ENCODE measurements around the gene GNAO1.

Gene GNAO1
- total RNA-seq, result 0 to 6.5 (median 0) reads per million in 17 experiments

GRCh38 chr16:56191156-56191815 lies at the start of gene GNAO1:
TSS of gene GNAO1 (plus strand) at chr16:56191489. CDS start at chr16:56192236, 747 bp downstream.
- peak; percentile 46 to 79 (median 62) for DNase-seq

- no peak for DNase-seq
These were observed 47.6 kb upstream of the GNAO1 start for GRCh38 chr16:56143666-56144065.

GRCh38 chr16:56145369-56145768 lies 45.9 kb upstream of the GNAO1 start:
- no peak for DNase-seq

DNA sequence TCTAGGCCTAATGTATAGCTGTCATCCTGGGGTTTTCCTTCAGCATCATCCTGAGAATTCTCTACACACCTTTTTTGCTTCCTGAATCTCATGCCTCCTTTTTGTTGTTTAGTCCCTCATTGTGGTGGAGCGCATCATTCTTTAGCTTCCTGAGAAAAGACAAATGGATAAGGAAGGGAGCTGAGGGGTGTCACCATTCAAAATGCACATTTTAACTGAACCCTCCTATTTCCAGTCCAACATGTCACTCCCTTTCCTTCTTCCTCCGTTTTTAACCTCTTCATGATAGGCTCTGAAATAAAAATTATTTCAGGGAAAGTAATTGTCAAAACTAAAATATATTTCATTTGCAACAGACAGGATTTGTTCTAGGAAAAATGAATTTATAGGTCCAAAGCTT lies 39.7 kb upstream of the GNAO1 start:
- DNase-seq, result no peak

DNA sequence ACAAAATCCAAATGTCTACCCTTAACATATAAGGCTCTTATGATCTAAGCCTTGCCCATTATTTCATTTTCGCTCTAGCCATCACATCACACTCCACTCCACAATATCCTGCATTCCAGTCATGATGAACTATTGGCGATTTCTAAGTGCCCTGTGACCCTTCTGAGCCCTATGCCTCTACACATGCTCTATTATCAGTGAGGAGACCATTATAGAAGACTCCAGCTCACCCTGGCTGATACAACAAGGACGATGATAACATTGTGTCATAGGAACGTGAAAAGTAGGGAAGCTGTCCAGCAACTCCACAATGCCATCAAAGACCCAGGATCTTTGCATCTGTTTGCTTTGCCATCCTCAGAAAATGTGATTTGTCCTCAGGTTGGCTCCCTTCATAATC lies 29.6 kb upstream of the GNAO1 start:
- no peak for DNase-seq

DNA sequence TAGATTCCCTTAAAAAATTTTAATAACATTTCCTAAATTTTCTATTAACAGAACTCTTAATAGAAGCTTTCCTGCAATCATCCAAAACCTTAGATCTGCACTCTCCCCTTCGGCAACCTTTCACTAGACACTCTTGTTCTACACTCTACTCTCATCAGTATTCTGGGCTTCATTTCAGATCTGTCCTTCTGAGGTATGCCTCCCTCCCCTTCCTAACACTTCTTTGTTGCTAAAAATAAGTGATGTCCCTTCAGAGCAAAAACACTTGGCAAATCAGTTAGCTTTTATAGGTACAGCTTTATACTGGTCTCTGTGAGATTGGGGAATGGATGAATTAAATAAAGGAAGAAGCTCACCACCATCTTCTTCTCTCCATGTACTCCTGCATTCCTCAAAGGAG lies 28.2 kb upstream of the GNAO1 start:
- DNase-seq, result no peak

DNA sequence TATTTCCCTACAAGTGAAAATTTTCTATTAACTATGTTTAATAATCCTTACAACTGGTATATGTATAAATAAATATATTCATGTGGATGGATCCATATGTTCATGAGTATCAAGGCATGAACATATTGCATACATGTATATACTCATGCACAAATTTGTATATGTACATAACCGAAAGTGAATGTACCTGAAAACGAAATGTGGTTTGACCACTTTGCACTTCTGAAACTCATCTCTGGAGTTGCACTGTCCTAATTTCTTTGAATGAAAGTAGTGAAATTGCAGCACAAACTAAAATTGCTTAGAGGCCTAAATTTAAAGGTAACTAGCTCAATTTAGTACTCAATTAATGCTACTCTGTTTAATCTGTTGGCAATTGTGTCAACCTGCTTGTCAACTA lies 27.4 kb upstream of the GNAO1 start:
- DNase-seq, result no peak

GRCh38 chr16:56164636-56165035 lies 26.7 kb upstream of the GNAO1 start:
- DNase-seq, result no peak

GRCh38 chr16:56174411-56174810 lies 16.9 kb upstream of the GNAO1 start:
- DNase-seq, result no peak

DNA sequence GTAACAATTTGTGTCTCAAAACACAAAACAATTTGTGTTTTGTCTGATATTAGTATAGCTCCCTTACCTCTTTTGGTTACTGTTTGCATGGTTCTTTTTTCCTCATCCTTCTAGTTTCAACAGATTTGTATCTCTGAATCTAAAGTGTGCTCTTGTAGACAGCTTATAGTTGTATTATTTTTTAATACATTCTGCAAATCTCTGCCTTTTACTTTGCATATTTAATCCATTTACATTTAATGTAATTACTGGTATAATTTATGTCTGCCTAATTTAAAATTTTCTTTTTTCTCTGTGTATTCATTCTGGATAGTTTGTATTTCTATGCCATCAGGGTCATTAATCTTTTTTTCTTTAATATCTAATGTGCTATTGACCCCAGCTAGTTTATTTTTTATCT lies 9.9 kb upstream of the GNAO1 start:
- no peak for DNase-seq

DNA sequence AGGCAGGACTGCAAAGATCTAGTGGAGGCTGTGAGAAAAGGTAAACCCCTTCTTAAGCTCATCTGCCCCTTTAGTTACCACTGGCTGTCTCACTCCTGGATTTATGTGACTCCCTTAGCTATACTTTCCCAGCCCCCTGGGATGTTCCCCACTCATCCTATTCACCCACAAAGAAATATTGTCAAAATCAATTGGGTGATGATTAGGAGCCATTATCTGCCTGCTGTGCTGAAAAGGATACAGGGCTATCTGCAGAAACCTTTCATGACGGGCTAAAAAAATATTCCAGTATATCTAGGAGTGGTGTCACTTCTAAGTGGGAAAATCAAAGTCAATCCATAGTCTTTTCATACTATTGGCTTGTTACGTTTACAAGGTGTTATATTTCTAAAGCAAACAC lies 8.0 kb upstream of the GNAO1 start:
- no peak for DNase-seq

- DNase-seq, result no peak
These were observed 1.1 kb upstream of the GNAO1 start for GRCh38 chr16:56190048-56190676.

GRCh38 chr16:56190677-56191155 lies 573 bp upstream of the GNAO1 start:
- DNase-seq, result peak in 2 of 4 experiments; percentile 24 to 43

DNA sequence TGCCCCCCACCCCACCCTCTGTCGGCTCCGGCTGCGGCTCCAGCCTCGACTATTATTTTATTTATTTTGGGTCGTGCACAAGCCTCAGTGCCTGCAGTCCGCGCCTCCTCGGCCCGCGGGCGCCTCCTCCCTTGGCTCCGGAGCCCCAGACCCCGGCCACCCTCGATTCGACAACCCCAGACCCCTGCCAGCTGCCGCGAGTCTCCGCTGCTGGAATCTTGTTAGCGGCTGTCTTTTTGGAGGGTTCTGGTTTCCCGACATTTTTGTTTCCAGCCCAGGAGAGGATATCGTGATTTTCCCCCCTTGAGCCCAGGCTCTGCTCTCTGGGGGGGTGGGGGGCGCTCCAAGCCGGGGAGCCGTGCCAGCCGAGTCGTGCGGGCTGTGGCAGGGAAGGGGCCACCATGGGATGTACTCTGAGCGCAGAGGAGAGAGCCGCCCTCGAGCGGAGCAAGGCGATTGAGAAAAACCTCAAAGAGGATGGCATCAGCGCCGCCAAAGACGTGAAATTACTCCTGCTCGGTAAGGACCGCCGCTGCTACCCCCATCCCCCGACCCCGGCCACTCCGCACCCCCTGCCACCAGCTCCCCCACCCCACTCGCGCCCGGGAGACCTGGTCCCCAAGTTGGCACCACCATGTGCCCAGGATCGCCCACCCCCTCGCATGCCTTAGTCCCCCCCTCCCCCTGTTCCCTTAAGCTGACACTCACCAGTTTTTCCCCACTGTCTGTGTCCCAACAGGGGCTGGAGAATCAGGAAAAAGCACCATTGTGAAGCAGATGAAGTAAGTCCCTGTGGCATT lies 746 bp downstream of the GNAO1 start:
- no peak for DNase-seq

GRCh38 chr16:56192635-56192945 lies 1.3 kb downstream of the GNAO1 start:
- DNase-seq, result no peak

GRCh38 chr16:56192986-56193945 lies 2.0 kb downstream of the GNAO1 start:
- no peak for DNase-seq

DNA sequence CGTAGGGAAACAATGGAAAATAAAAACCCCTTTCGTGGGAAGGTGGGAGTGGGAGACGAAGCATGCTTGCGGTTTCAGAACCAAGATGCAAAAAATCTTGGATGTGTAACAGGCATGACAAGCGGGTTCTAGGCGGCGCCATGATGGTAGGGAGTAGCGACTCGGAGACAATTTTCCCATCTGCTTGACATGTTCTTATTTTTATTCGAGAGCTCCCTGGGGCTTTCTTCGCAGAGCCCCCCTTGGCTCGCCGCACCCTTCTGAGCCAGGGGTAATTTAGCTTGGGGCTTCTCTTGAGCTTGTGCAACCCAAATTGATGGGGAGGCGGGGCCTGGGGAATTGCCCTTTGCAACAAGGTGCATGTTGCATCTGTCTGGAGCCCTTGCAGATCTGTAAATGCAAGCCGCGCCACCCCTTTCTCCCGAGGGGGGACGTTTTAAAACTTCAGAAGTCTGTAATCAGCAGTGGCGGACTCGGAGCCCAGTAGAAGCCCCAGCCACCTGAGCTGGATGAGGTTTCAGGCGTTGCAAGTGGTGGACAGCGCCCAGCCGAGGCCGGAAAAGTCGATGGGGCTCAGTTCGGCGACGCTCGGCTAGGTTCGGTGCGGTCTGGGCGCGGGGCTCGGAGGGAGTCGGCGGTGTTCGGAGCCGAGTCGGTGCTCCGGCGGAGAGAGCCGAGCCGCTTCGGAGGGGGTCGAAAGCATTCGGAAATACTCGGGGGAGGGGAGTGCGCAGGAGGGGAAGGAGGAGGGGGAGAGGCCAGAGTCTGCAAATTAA lies 2.9 kb downstream of the GNAO1 start:
- peak; percentile 20 to 68 (median 40) for DNase-seq

DNA sequence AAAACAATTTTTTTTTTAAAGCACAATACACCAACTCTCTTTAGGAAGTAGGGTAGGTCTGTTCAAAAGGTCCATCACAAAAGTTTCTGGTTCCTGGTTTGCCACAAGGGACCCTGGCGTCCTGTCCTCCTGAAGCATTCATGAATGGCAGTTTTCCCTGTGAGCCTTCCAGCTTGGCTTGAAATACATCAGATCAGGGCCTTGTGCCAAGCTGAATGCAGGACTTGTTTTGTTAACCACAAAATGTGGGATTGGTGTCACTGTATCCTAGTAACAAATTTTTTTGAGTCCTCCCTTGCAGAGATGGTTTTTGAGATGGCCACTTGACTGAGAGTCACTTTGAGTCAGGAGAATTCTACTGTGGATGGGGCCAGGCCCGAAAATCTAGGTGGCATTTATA lies 3.9 kb downstream of the GNAO1 start:
- DNase-seq, result no peak

GRCh38 chr16:56196381-56196780 lies 5.1 kb downstream of the GNAO1 start:
- DNase-seq, result no peak

DNA sequence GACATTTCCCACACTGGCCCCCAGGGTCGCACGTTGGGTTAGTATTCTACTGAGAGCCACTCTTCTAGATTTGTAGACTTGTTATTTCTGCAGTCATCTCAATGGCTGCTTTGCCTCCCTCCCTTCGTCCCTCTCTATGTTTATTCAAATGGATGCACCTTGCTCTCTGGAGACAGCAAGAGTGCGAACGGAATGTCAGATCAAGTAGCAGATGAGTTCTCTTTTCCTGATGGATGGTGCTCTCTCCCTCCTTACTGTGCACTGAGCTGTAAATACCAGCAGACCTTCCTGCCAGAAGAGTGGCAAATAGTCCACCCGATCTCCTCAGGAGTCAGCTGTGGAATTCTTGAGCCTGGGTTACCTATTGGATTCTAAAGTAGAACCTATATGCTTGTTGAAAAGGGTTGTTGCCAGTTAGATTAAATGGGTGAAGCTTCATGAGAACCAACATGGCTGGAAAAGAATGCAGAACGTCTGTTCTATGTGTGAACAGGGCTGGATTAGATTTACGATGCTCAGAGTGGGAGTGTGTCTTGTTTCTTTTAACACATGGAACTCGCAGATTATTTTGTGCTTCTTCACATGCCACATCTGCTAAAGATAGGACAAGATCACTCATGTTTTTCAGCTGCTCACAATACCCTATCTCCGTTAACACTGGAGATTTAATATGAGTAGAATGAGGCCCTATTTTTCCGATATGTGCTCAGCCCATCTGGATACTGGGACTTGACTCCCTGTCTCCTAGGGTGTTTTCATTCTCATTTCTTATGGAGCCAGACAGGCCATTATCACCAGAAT lies 6.1 kb downstream of the GNAO1 start:
- no peak for DNase-seq

Data from suppressor macrophage (primary cell).